Measurements from ENCODE around the gene NT5DC1. TPM values are rescaled to one million over a fixed set of nuclear protein-coding genes. Genes with fewer than 3 reads are reported as not detected.
A peak's percentile ranks its signal among the peaks of the same experiment; 100 is the strongest.

The NT5DC1 gene
- total and polyA plus RNA-seq, 9 donors, result 8.2 to 25.0 (median 19.4) TPM

GRCh38 chr6:116221911-116222310, 121.3 kb downstream of the NT5DC1 start:
- no CpG with 5 or more reads among the region's 2 CpGs for WGBS (ENCODE audit: insufficient coverage)
- no peak for DNase-seq

DNA sequence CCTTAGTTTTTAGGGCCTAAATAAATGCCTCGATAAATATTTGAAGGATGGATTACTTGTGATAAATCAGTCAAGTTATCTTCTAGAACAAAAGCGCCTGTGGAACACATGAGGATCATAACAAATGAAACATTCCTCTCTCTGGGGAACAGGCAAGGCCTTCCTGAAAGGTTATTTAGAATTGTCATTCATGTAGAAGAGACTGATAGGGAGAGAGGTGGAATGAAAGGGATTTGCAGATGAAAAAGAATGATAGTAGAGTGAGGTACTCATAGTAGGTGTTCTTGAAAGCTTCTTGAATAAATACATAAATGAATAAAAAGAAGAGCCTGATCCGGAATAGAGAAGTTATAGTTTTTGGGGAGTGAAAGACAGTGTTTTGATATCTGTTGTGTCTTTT, 122.7 kb downstream of the NT5DC1 start:
- Histone ChIP-seq H3K27me3 (ENCODE audit: control insufficient read depth, insufficient read depth, low read length) (no peaks in the 10 kb centered on the region), H3K36me3 (ENCODE audit: control insufficient read depth, insufficient read depth, low read length) (no peaks in the 10 kb centered on the region), H3K27ac (ENCODE audit: low read length) (no peak overlapping the region), H3K4me1 (ENCODE audit: control insufficient read depth, insufficient read depth, low read length) (no peaks in the 10 kb centered on the region), H3K4me3 (ENCODE audit: low read length) (no peak overlapping the region), H3K9me3 (replicated peaks; ENCODE audit: control insufficient read depth, low read depth, low read length) (no peaks in the 10 kb centered on the region)
- no peak for DNase-seq
- WGBS (ENCODE audit: insufficient coverage), result no CpG with 5 or more reads among the region's 3 CpGs

More at GRCh38 chr6:116221911-116222310, 121.3 kb downstream of the NT5DC1 start:
- no peaks in the 10 kb centered on the region for H3K9me3 ChIP-seq (replicated peaks; ENCODE audit: control insufficient read depth, low read depth, low read length)
- H3K27ac ChIP-seq (ENCODE audit: low read length), result no peak overlapping the region
- H3K36me3 ChIP-seq (ENCODE audit: control insufficient read depth, insufficient read depth, low read length), result no peaks in the 10 kb centered on the region
- H3K27me3 ChIP-seq (ENCODE audit: control insufficient read depth, insufficient read depth, low read length), result no peaks in the 10 kb centered on the region
- H3K4me3 ChIP-seq (ENCODE audit: low read length), result no peak overlapping the region
- H3K4me1 ChIP-seq (ENCODE audit: control insufficient read depth, insufficient read depth, low read length), result no peaks in the 10 kb centered on the region

DNA sequence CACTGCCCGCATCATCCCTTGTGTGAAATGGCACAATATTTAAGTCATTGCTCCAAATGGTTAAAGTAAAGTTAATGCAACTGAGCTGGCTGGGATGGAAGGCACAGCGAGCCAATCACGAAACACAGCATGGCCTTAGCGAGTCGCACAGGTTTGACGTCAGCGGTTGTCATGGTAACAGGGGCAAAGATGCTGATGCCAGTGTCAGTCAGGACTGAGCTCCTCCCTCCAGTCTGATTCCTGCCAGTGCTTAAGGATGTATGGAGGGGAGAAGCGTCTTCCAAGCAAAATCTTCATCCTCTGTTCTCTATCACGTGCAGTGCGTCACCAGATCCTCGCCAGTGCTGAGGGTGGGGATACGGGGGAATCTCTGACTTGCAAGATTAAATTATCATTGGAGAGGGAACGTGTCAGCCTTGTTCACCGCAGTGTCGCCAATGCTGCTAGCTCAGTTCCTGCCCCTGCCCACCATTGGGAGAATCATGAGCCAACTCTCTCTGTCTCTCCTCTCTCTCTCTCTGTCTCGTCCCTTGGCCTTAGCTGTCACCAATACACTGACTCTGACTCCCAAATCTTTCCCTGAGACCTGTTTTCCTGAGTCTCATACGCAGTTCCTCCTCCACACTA, 128.7 kb downstream of the NT5DC1 start:
- H3K27me3 ChIP-seq (ENCODE audit: control insufficient read depth, insufficient read depth, low read length), result no peaks in the 10 kb centered on the region
- no peaks in the 10 kb centered on the region for H3K4me1 ChIP-seq (ENCODE audit: control insufficient read depth, insufficient read depth, low read length)
- peak overlapping the region; percentile 20 for H3K4me3 ChIP-seq (ENCODE audit: low read length)
- WGBS (ENCODE audit: insufficient coverage), result 46% methylated on average over 8 of the region's 17 CpGs
- DNase-seq, result peak; percentile 97
- peak overlapping the region; percentile 8 for H3K27ac ChIP-seq (ENCODE audit: low read length)
- no peaks in the 10 kb centered on the region for H3K36me3 ChIP-seq (ENCODE audit: control insufficient read depth, insufficient read depth, low read length)
- no peaks in the 10 kb centered on the region for H3K9me3 ChIP-seq (replicated peaks; ENCODE audit: control insufficient read depth, low read depth, low read length)

DNA sequence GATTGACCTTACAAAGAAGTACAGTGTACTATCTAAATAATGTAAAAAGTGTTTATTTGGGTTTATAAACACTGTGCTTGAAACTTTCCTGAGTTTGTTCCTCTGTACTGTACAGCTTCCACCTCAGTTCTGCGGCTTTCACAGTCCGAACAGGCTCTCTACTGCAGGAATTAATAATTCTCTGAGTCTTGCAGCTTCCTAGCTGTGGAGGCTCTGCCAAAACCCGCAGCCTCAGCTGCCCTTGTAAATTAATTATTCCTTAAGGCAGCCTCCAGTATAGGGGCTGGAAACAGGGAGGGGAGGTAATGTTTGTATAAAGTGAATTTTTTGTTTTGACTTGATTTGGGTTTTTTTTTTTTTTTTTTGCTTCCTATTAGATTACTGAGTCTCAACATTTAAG, 134.0 kb downstream of the NT5DC1 start:
- DNase-seq, result no peak
- WGBS (ENCODE audit: insufficient coverage), result no CpG with 5 or more reads among the region's 3 CpGs
- Histone ChIP-seq H3K4me1 (ENCODE audit: control insufficient read depth, insufficient read depth, low read length) (no peaks in the 10 kb centered on the region), H3K27me3 (ENCODE audit: control insufficient read depth, insufficient read depth, low read length) (no peaks in the 10 kb centered on the region), H3K27ac (ENCODE audit: low read length) (no peak overlapping the region), H3K4me3 (ENCODE audit: low read length) (no peak overlapping the region), H3K36me3 (ENCODE audit: control insufficient read depth, insufficient read depth, low read length) (peaks cover 6% of the 10 kb centered on the region), H3K9me3 (replicated peaks; ENCODE audit: control insufficient read depth, low read depth, low read length) (no peaks in the 10 kb centered on the region)

- H3K27ac ChIP-seq (ENCODE audit: low read length), result no peak overlapping the region
- DNase-seq, result no peak
- H3K36me3 ChIP-seq (ENCODE audit: control insufficient read depth, insufficient read depth, low read length), result peaks cover 6% of the 10 kb centered on the region
- no peaks in the 10 kb centered on the region for H3K27me3 ChIP-seq (ENCODE audit: control insufficient read depth, insufficient read depth, low read length)
- 60% methylated on average over 1 of the region's 2 CpGs for WGBS (ENCODE audit: insufficient coverage)
- H3K9me3 ChIP-seq (replicated peaks; ENCODE audit: control insufficient read depth, low read depth, low read length), result no peaks in the 10 kb centered on the region
- H3K4me1 ChIP-seq (ENCODE audit: control insufficient read depth, insufficient read depth, low read length), result no peaks in the 10 kb centered on the region
- H3K4me3 ChIP-seq (ENCODE audit: low read length), result no peak overlapping the region
These were observed 137.4 kb downstream of the NT5DC1 start for GRCh38 chr6:116238083-116238482.

GRCh38 chr6:116239256-116239655, 138.6 kb downstream of the NT5DC1 start:
- H3K4me1 ChIP-seq (ENCODE audit: control insufficient read depth, insufficient read depth, low read length), result no peaks in the 10 kb centered on the region
- whole genome bisulfite sequencing (ENCODE audit: insufficient coverage), result no CpG with 5 or more reads among the region's 2 CpGs
- no peak overlapping the region for H3K27ac ChIP-seq (ENCODE audit: low read length)
- no peaks in the 10 kb centered on the region for H3K27me3 ChIP-seq (ENCODE audit: control insufficient read depth, insufficient read depth, low read length)
- DNase-seq, result no peak
- H3K4me3 ChIP-seq (ENCODE audit: low read length), result no peak overlapping the region
- H3K9me3 ChIP-seq (replicated peaks; ENCODE audit: control insufficient read depth, low read depth, low read length), result no peaks in the 10 kb centered on the region
- peaks cover 7% of the 10 kb centered on the region for H3K36me3 ChIP-seq (ENCODE audit: control insufficient read depth, insufficient read depth, low read length)

GRCh38 chr6:116239856-116240255, 139.2 kb downstream of the NT5DC1 start:
- Histone ChIP-seq H3K4me3 (ENCODE audit: low read length) (no peak overlapping the region), H3K36me3 (ENCODE audit: control insufficient read depth, insufficient read depth, low read length) (peaks cover 8% of the 10 kb centered on the region), H3K27me3 (ENCODE audit: control insufficient read depth, insufficient read depth, low read length) (no peaks in the 10 kb centered on the region), H3K27ac (ENCODE audit: low read length) (no peak overlapping the region), H3K9me3 (replicated peaks; ENCODE audit: control insufficient read depth, low read depth, low read length) (no peaks in the 10 kb centered on the region), H3K4me1 (ENCODE audit: control insufficient read depth, insufficient read depth, low read length) (no peaks in the 10 kb centered on the region)
- WGBS (ENCODE audit: insufficient coverage), result no CpG with 5 or more reads among the region's 1 CpG
- DNase-seq, result no peak

DNA sequence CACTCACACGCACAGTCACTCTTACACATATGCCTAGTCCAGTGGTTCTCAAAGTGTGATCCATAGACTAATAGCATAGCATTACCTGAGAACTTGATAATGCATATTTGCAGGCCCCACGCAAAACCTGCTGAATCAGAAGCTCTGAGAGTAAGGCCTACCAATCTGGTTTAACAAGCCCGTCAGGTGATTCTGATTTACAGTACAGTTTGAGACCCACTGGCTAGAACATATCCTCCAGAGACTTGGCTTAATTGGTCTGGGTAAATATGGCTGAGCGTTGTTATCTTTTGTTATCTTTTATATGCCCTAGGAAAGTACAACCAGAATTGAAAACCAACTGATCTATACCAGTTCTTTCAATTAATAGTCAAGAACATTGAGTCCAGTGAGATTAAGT, 143.6 kb downstream of the NT5DC1 start:
- Histone ChIP-seq H3K36me3 (ENCODE audit: control insufficient read depth, insufficient read depth, low read length) (peaks cover 2% of the 10 kb centered on the region), H3K4me3 (ENCODE audit: low read length) (no peak overlapping the region), H3K27me3 (ENCODE audit: control insufficient read depth, insufficient read depth, low read length) (no peaks in the 10 kb centered on the region), H3K4me1 (ENCODE audit: control insufficient read depth, insufficient read depth, low read length) (no peaks in the 10 kb centered on the region), H3K27ac (ENCODE audit: low read length) (no peak overlapping the region), H3K9me3 (replicated peaks; ENCODE audit: control insufficient read depth, low read depth, low read length) (no peaks in the 10 kb centered on the region)
- no peak for DNase-seq
- WGBS (ENCODE audit: insufficient coverage), result 100% methylated on average over 1 of the region's 4 CpGs

GRCh38 chr6:116246089-116246488, 145.4 kb downstream of the NT5DC1 start:
- Histone ChIP-seq H3K27me3 (ENCODE audit: control insufficient read depth, insufficient read depth, low read length) (no peaks in the 10 kb centered on the region), H3K36me3 (ENCODE audit: control insufficient read depth, insufficient read depth, low read length) (peaks cover 7% of the 10 kb centered on the region), H3K4me1 (ENCODE audit: control insufficient read depth, insufficient read depth, low read length) (peaks cover 6% of the 10 kb centered on the region), H3K27ac (ENCODE audit: low read length) (no peak overlapping the region), H3K4me3 (ENCODE audit: low read length) (no peak overlapping the region), H3K9me3 (replicated peaks; ENCODE audit: control insufficient read depth, low read depth, low read length) (no peaks in the 10 kb centered on the region)
- no peak for DNase-seq
- WGBS (ENCODE audit: insufficient coverage), result no CpG with 5 or more reads among the region's 4 CpGs

GRCh38 chr6:116247285-116247684, 146.6 kb downstream of the NT5DC1 start:
- Histone ChIP-seq H3K27me3 (ENCODE audit: control insufficient read depth, insufficient read depth, low read length) (no peaks in the 10 kb centered on the region), H3K9me3 (replicated peaks; ENCODE audit: control insufficient read depth, low read depth, low read length) (no peaks in the 10 kb centered on the region), H3K4me3 (ENCODE audit: low read length) (no peak overlapping the region), H3K4me1 (ENCODE audit: control insufficient read depth, insufficient read depth, low read length) (peaks cover 15% of the 10 kb centered on the region), H3K27ac (ENCODE audit: low read length) (no peak overlapping the region), H3K36me3 (ENCODE audit: control insufficient read depth, insufficient read depth, low read length) (peaks cover 12% of the 10 kb centered on the region)
- no peak for DNase-seq

DNA sequence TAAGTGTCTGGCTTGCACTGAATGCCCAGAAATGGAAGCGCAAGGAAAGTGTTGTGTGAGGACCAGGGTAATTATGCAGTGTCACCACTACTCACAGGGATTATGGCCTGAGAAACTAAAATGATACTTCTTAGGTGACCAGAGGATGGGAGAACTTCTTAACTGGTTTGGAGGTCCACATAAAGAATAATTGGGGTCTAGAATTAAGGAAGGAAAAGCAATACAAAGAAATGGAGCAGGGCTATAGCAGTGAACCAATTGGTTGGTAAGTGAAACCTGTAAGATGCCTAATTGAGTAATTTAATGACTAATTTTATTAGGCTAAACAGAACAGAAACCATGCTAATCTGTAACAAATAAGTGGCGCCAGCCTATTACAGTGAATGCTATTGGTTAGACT, 147.9 kb downstream of the NT5DC1 start:
- H3K27ac ChIP-seq (ENCODE audit: low read length), result no peak overlapping the region

More for the DNA sequence above, 147.9 kb downstream of the NT5DC1 start:
- H3K4me1 ChIP-seq (ENCODE audit: control insufficient read depth, insufficient read depth, low read length), result peaks cover 25% of the 10 kb centered on the region
- no peak for DNase-seq
- 88% methylated on average over 1 of the region's 2 CpGs for WGBS (ENCODE audit: insufficient coverage)
- H3K27me3 ChIP-seq (ENCODE audit: control insufficient read depth, insufficient read depth, low read length), result no peaks in the 10 kb centered on the region
- peaks cover 12% of the 10 kb centered on the region for H3K36me3 ChIP-seq (ENCODE audit: control insufficient read depth, insufficient read depth, low read length)
- H3K4me3 ChIP-seq (ENCODE audit: low read length), result no peak overlapping the region
- H3K9me3 ChIP-seq (replicated peaks; ENCODE audit: control insufficient read depth, low read depth, low read length), result no peaks in the 10 kb centered on the region
